Activated T-helper 1 cell treated with Interleukin-2 at 50 U/mL for 16 hours (primary cell): Measurements from ENCODE around the gene SIX1.

ENCODE experiments used
- DNase-seq: peaks from one replicate; pipeline ENCODE4 v3.0.0-alpha.2; 2020; ENCODE audit warnings: low read depth

Gene SIX1

DNA sequence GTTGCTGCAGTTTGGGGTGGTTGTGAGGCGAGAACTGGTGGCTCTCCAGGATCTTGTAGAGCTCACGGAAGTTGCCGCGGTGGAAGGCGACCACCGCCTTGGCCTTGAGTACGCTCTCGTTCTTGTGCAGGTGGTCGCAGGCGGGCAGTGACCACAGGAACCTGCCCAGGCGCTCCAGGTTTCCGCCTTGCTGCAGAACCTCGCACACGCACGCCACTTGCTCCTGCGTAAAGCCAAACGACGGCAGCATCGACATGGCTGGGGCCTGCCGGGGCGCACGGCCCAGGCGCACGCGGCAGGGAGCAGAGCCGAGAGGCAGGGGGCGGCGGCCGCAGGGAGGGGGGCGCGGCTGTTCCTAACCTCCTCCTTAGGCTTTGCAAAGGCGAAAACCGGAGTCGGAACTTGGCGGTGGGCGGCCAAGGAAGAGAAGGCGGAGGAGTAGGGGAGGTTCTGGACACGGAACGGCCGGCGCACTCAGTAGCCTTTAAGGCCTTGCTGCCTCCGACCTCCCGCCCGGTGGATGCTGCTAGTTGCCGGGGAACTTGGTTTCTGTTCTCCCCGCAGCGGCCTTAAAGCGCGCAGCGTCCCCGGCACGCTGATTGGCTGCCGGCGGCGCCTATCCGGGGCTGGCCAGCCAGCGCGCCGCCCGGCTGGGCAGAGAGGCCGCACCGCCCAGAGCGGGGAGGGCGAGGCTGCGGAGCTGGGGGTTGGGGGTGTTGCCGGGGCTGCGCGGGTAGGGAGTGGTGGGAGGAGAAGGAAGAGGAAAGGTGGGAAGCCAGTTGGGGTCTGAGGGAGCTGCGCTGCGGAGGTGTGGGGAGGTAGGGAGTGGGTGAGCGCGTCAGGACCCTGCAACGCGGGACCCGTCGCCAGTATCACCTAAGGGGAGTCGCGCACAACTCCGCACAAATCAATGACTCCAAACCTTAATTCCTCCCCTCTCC is at the start of gene SIX1:
SIX1 (minus strand) TSS at position 544 of the 941 bp plus-strand sequence; CDS start at position 256, 288 bp downstream.
- no peak for DNase-seq

- DNase-seq, result no peak
Measured at GRCh38 chr14:60695327-60695726, 46.0 kb upstream of the SIX1 start.

GRCh38 chr14:60691383-60692113 is 42.3 kb upstream of the SIX1 start:
- no peak for DNase-seq

DNA sequence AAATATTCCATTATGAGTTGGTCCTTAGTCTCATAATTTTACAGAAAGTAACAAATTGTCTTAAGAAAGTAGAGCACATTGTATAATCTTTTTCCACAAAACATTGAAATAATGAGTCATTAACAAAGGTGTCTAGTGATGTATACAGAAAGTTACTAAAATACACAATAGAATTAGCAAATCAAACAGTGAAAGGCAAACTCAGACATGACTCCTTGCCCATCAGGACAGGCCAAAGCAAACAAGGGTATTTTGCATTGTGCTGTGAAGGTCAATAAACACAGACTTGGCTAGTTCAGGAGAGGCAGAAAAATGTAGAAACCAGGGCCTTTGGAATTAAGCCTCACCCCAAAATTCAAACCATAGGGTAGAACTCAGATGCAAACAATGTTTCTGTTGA is 37.6 kb upstream of the SIX1 start:
- no peak for DNase-seq

DNA sequence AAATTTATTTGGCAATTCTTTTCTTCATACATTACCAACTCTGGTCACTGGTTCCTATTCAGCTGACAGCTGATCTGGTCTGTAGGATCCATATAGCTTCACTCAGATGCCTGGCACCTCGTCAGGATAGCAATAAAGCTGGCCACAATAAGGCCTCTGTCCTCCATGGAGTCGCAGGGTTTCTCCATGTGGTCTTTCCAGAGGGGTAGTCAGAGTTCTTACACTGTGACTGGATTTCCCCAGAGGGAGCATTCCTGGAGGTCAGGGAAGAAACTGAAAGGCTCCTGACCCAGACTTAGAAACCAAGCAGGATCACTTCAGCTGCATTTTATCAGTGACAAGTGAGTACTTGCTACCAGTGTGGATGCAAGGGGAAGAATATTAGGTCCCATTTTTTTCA is 34.9 kb upstream of the SIX1 start:
- DNase-seq, result no peak

DNA sequence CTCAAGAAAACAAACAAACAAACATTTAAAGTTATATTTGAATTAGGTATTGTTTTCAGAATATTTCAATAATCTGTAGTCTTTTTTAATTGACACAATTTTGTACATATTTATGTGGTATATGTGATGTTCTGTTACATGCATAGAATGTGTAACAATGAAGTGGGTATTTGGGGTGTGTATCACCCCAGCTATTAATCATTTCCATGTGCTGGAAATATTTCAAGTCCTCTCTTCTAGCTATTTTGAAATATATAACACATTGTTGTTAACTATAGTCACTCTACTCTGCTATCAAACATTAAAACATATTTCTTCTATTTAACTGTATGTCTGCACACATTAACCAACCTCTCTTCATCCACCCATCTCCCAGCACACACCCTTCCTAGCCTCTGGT is 32.0 kb upstream of the SIX1 start:
- DNase-seq, result no peak

- no peak for DNase-seq
Measured at GRCh38 chr14:60680511-60680910, 31.2 kb upstream of the SIX1 start.

DNA sequence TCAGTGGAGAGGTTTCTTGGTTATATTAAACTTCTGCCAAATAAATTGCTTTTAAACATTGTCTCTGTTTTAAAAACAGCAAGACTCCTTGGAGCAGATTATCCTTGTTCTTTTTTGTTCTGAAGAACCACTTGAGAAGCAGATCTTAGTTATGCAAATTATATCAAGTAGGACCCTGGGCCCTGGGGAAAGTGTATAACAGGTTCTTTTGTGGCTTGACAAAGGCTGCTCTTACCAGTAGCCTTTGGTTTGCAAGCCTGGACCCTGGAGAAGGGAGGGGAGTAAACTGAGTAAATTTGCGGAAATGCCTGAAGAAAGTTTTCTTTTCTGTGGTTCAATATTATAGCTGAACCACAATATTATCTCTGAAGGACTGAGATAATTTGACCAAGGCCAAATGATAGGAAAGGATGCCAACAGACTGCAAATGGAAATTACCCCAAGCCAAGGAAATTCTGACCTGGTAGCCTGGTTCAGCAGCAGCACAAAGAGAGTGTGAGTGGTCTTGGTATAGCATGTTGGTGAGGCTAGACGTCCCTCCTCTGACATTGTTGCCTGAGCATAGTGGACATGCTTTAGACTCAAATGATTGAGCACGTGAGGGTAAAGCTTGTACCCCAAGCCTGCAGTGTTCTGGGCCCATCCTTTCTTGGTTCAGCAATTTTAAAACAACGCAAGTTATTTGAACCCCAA is 30.4 kb upstream of the SIX1 start:
- DNase-seq, result no peak

DNA sequence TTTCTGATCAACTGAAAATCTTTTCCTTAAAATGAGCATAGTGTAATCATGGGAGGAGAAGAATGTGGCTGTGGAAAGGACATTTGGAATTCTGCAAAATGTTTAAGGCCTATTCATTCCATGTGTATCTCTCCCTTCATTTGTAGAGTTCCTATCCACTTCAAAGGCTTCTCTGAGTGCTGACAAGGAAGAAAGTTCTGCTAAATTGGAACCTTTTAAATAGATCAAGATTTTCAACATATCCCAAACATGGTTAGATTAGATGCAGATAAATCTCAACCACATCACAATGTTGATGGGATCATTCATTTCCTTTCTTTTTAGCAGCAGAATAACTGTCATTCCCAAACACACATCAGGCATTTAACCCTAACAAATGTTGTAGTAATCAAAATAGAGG is 28.4 kb upstream of the SIX1 start:
- DNase-seq, result no peak

DNA sequence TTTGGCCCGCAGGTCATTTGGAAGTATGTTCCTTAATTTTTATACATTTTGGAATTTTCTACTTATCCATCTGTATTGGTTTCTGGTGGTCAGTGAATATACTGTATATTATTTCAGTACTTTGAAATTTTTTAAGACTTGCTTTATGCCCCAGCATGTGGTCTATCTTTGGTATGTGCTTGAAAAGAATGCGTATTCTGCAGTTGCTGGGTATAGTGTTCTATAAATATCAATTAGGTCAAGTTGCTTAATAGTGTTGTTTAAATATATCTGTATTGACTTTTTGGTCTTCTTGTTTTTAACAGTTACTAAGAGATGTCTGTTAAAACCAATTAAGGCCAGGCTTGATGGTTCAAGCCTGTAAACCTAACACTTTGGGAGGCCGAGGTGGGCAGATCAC is 21.7 kb upstream of the SIX1 start:
- DNase-seq, result no peak

DNA sequence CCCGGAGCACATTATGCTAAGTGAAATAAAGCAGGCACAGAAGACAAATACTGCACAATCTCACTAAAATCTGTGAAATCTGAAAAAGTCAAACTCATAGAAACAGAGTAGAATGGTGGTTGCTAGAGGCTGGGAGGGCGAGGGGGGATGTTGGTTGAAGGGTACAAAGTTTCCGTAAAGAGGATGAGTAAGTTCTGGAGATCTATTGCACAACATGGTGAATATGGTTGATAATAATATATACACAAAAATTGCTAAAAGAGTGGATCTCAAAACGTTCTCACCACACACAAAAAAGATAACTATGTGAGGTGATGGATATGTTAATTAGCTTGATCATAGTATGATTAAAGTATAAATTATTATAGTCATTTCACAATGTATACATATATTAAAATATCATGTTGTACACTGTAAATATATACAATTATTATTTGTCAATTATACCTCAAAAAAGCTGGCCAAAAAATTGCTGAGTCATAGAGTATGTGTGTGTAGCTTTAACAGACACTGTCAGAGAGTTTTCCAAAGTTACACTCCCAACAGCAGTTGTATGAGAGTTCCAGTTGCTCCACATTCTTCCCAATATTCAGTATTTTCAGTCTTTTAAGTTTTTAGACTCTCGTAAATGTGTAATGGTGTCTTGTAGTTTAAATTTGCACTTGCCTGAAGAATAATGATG is 19.3 kb upstream of the SIX1 start:
- no peak for DNase-seq

DNA sequence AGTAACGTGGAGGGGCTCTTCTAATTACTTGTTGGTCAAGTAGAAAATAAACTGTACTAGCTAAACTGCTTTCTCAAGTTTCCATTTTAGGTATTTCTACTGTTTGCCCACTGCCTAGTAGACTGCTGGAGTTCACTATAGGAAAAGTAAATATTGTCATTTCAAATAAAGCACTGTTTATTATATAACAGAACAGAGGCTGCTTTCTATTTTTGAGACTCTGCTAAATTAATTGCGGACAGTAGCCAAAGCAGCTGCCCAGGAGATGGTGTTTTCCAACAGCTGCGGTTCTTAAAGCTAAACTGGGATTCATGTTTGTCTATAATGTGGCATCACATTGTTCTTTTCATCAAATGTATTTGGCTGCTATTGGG is 15.9 kb upstream of the SIX1 start:
- no peak for DNase-seq

DNA sequence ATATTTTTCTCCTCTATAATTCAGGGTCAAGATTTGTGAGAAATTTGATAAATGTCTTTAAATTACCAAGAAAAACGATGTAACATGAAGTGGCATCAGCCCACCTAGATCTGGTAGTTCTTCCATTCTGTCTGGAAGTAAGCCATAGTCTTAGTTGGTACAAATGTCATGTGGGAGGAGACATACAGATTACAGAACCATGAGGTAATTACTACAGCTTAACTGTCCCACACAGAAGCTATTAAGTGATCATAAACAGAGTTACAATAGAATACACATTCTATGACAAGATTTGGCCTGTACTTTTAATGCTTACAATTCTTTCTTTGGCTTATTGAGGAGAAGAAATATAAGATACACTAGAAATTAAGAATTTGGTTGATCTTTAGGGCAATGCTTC is 13.7 kb upstream of the SIX1 start:
- DNase-seq, result no peak

GRCh38 chr14:60661721-60662120 is 12.4 kb upstream of the SIX1 start:
- no peak for DNase-seq

GRCh38 chr14:60658909-60659585 is 9.8 kb upstream of the SIX1 start:
- no peak for DNase-seq

GRCh38 chr14:60658211-60658690 is 9.0 kb upstream of the SIX1 start:
- no peak for DNase-seq

DNA sequence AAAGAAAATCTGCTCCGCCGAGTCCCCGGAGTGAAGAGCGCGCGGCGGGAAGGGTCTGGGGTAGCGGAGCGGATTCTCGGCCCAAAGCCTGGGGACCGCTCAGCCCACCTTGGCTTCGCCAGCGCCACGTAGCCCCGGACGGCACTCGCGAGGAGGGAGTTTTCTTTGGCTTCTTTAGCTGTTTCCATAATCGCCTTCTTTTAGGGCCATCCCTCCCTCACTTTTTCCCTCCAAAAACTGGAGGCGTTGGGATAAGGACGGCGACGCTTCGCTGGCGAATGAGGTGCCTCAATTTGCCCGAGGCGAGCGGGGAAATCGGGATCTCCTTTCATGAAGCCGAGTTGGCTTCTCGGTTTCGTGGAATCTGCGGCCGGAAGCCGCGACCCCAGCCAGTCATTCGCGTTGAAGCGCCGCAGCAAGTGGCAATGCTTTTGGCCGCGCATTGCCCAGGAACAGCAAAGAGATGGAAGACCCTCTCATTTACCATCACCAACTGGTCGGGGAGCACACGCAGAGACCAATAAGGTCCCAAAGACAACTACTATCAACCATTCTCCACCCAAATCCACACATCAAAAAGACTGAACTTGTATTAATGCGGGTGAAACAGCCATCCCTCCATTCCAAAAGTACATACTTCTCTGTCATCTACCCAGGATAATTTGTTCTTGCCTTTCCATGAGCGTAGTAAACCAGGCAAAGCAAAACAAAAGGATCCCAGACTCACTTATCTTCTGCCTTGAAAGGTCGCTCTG is 8.4 kb upstream of the SIX1 start:
- no peak for DNase-seq

GRCh38 chr14:60656686-60657455 is 7.6 kb upstream of the SIX1 start:
- no peak for DNase-seq

DNA sequence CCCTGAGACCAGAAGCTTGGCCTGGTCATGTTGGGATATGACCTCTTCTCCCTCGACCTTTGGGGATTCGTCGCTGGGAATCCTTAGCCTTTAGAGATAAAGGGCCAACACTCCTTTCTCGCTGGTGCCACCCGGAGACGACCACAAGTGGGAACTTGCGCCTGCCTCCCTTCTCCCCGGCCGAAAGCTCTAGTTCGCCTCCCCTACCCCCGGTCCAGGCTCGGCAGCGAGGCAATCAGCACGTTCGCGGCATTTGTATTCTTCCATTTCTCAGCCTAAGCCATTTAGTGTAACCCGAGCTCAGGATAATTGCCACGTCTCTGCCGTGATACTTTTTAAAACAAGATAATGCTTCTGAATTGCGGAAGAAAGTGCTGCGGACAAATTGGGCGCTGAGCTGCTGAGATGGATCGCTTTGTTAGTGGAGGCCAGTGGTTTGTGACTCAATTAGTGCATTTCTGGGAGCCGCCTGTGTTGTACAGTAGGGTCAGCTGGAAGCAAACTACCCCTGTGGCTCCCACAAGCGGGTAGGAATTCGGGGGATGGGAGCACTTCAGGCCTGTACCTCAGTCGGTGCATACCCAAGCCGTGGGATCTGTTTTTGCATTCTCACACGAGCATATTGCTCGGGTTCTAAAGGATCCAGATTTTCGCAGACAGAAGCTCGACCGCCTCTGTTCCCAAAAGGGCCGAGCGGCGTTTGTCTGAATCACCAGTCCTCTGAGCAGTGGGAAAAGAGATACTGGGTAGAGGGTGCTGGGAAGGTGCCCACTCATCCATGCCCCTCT is 6.8 kb upstream of the SIX1 start:
- no peak for DNase-seq
